Peyer's patch (tissue), 4 donors: ENCODE data around the gene MYOCD. TPM values are rescaled to one million over a fixed set of nuclear protein-coding genes. Genes with fewer than 3 reads are reported as not detected.

ENCODE experiments used
- DNase-seq, 3 donors: peaks; one replicate each; pipeline ENCODE4 v3.0.0-alpha.2; 2017 to 2019
- H3K27ac ChIP-seq, 4 donors: fragments of 200-600 bp; sonication (generic); one replicate each; pipeline ENCODE4 v1.5.1; 2016 to 2019
- H3K27me3 ChIP-seq, 2 donors: fragments of 200-600 bp; sonication (generic); one replicate each; pipeline ENCODE4 v1.5.1; 2019
- H3K36me3 ChIP-seq, 3 donors: fragments of 200-600 bp; sonication (generic); one replicate each; pipeline ENCODE4 v1.5.1; 2016 to 2019
- H3K4me1 ChIP-seq, 4 donors: fragments of 200-600 bp; sonication (generic); one replicate each; pipeline ENCODE4 v1.5.1; 2016 to 2019
- H3K4me3 ChIP-seq, 4 donors: fragments of 200-600 bp; sonication (generic); 1 replicate in 3 of 4; 2 replicates in 1 of 4; pipeline ENCODE4 v1.5.1; 2016 to 2019; ENCODE audit warnings: mild to moderate bottlenecking in 1 of 4
- H3K9me3 ChIP-seq, 4 donors: fragments of 200-600 bp; sonication (generic); one replicate each; pipeline ENCODE4 v1.5.1; 2016 to 2019; ENCODE audit warnings: mild to moderate bottlenecking in 1 of 4
- POLR2A ChIP-seq, 2 donors: fragments of 450-650 bp; IDR thresholded peaks; one replicate each; pipeline ENCODE4 v1.5.1; 2017; ENCODE audit warnings: antibody characterized with exemption in 2 of 2, mild to moderate bottlenecking in 2 of 2, moderate library complexity in 2 of 2
- total RNA-seq, 4 donors: library from RNA; depleted of rRNA; stranded (reverse); fragments of >200 nt; gene quantifications; one replicate each; pipeline ENCODE4 v1.1.0, GENCODE V29; 2016
- TF ChIP-seq, protein P1 (sequence below), 6 experiments: fragments of 450-650 bp in 4 of 6; fragments of 200-600 bp in 2 of 6; sonication (generic) in 1 of 6; IDR thresholded peaks; one replicate each; pipeline ENCODE4 v1.5.1; 2017 to 2019; ENCODE audit warnings: antibody characterized with exemption in 6 of 6, mild to moderate bottlenecking in 3 of 6, moderate library complexity in 1 of 6

Gene MYOCD
- total RNA-seq, 4 donors from 2014 or later, result 1.2 to 5.2 (median 3.4) TPM

DNA sequence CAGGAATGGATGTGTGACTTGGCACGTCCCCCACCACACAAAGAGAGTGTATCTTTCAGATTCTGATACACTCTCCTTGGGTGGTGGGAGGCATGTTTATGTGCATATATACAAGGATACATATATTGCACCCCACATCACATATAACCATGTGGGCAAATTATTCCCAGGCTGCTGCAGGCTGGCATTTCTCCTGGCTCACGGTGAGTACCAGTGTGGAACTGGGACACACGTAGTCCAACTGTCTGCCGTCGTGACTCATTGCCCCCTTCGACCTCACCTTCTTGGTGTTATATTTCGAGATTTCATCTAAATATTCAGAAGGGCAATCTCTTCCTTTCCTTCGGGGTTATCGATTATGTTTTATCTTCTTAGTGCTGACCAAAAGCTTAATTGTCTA lies 148.0 kb downstream of the MYOCD start:
- Histone ChIP-seq H3K4me3 (no peak overlapping the region), H3K4me1 (no peaks in the 10 kb centered on the region), H3K36me3 (no peaks in the 10 kb centered on the region), H3K27me3 (no peaks in the 10 kb centered on the region), H3K9me3 (peaks cover 0 to 3% (median 0%) of the 10 kb centered on the region in 4 donors), H3K27ac (no peak overlapping the region)
- DNase-seq, result no peak
- TF ChIP-seq, protein P1, sequence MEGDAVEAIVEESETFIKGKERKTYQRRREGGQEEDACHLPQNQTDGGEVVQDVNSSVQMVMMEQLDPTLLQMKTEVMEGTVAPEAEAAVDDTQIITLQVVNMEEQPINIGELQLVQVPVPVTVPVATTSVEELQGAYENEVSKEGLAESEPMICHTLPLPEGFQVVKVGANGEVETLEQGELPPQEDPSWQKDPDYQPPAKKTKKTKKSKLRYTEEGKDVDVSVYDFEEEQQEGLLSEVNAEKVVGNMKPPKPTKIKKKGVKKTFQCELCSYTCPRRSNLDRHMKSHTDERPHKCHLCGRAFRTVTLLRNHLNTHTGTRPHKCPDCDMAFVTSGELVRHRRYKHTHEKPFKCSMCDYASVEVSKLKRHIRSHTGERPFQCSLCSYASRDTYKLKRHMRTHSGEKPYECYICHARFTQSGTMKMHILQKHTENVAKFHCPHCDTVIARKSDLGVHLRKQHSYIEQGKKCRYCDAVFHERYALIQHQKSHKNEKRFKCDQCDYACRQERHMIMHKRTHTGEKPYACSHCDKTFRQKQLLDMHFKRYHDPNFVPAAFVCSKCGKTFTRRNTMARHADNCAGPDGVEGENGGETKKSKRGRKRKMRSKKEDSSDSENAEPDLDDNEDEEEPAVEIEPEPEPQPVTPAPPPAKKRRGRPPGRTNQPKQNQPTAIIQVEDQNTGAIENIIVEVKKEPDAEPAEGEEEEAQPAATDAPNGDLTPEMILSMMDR (IDR thresholded peaks at IDR 0.05), result no peak

DNA sequence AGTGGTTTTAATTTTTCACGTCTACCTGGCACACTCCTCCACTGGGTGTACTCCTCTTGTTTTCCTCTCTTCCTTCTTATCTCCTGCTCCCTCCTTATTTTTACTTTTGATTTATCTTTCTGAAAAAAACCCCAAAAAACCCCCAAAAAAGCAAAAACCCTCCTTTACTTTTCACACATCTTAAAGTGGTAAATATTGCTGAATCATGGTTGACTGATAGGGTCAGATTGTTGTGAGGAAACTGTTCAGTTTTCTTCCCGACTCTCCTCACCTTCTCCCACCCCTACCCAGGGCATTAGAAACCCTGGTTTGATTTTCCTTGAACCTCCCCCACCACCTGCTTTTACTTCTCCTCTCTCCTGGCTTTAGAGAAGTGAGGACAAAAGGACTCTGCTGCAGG lies 149.0 kb downstream of the MYOCD start:
- no peak overlapping the region for H3K27ac ChIP-seq
- no peak overlapping the region for H3K4me3 ChIP-seq
- no peak for DNase-seq
- no peaks in the 10 kb centered on the region for H3K27me3 ChIP-seq
- H3K9me3 ChIP-seq, result no peaks in the 10 kb centered on the region
- TF ChIP-seq, protein P1 (IDR thresholded peaks at IDR 0.05), result no peak
- TF ChIP-seq POLR2A (IDR thresholded peaks at IDR 0.05), result no peak
- H3K36me3 ChIP-seq, result no peaks in the 10 kb centered on the region
- no peaks in the 10 kb centered on the region for H3K4me1 ChIP-seq

DNA sequence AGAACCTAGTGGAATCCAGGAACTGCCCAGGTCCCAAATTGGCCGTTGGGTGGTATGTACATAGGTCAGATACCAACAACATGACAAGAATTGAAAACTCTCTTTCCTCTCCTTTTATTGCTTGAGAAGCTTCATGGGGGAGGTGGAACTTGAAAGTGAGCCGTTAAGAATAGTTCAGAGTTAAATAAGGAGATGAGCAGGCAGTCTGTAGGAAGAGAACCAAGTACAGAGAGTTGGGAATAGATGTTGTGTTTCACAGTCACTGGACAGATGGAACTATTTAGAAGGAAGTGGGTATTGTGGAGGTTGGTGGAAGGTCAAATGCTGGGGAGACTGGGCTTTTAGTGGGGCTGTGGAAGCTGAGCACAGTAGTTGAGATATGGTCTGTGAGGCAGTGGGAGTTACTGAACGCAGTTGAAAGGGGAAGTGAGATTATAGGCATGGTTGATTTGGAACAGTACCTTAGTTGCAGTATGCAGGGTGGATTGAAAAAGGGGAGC lies 150.0 kb downstream of the MYOCD start:
- DNase-seq, result no peak
- Histone ChIP-seq H3K27ac (no peak overlapping the region), H3K27me3 (no peaks in the 10 kb centered on the region), H3K4me1 (no peaks in the 10 kb centered on the region), H3K36me3 (no peaks in the 10 kb centered on the region), H3K9me3 (no peaks in the 10 kb centered on the region), H3K4me3 (no peak overlapping the region)
- TF ChIP-seq, protein P1 (IDR thresholded peaks at IDR 0.05), result no peak
- no peak for TF ChIP-seq POLR2A (IDR thresholded peaks at IDR 0.05)

Other genes with a start within 250 kb of the MYOCD start
- 10 to 100 TPM; 11.2 to 19.7 (median 14.9) TPM for gene ARHGAP44, start 123.6 kb downstream of the MYOCD start, total RNA-seq